HG03521 (cell line): Measurements from ENCODE around the gene TBCD.
A peak's percentile ranks its signal among the peaks of the same experiment; 100 is the strongest.

Experiments
- ATAC-seq: cut with Tn5 transposase; IDR thresholded peaks from one replicate; pipeline ENCODE4 v1.9.1; 2021; ENCODE audit warnings: mild to moderate bottlenecking, moderate library complexity; ENCODE audit not compliant: unreplicated experiment

Gene TBCD

GRCh38 chr17:82849076-82849945 is 97.4 kb downstream of the TBCD start:
- no peak for ATAC-seq

GRCh38 chr17:82851381-82851780 is 99.5 kb downstream of the TBCD start:
- no peak for ATAC-seq

GRCh38 chr17:82854226-82854625 is 102.4 kb downstream of the TBCD start:
- no peak for ATAC-seq

- ATAC-seq, result no peak
Observed at GRCh38 chr17:82856361-82856760, 104.5 kb downstream of the TBCD start.

GRCh38 chr17:82858376-82859126 is 106.7 kb downstream of the TBCD start:
- no peak for ATAC-seq

- ATAC-seq, result no peak
Observed at GRCh38 chr17:82859431-82860403, 107.9 kb downstream of the TBCD start.

- ATAC-seq, result no peak
Observed at GRCh38 chr17:82860606-82861392, 108.9 kb downstream of the TBCD start.

- ATAC-seq, result no peak
Observed at GRCh38 chr17:82861393-82861775, 109.5 kb downstream of the TBCD start.

GRCh38 chr17:82862191-82862590 is 110.3 kb downstream of the TBCD start:
- no peak for ATAC-seq

GRCh38 chr17:82862737-82863382 is 111.0 kb downstream of the TBCD start:
- ATAC-seq, result no peak

- no peak for ATAC-seq
Observed at GRCh38 chr17:82863383-82863940, 111.6 kb downstream of the TBCD start.

GRCh38 chr17:82863941-82864712 is 112.3 kb downstream of the TBCD start:
- peak; percentile 59 for ATAC-seq

GRCh38 chr17:82864713-82865248 is 112.9 kb downstream of the TBCD start:
- no peak for ATAC-seq

- no peak for ATAC-seq
Observed at GRCh38 chr17:82865274-82865673, 113.4 kb downstream of the TBCD start.

- ATAC-seq, result no peak
Observed at GRCh38 chr17:82865774-82866395, 114.0 kb downstream of the TBCD start.

GRCh38 chr17:82866590-82867191 is 114.8 kb downstream of the TBCD start:
- no peak for ATAC-seq

GRCh38 chr17:82867763-82868325 is 116.0 kb downstream of the TBCD start:
- ATAC-seq, result no peak
